SK-N-SH treated with all-trans-retinoic acid at 6 μM for 48 hours (cell line): ENCODE data around the gene LAMP2.
"Not testable (repeated sequence)": the region's sequence is repeated elsewhere in the genome, so short reads cannot be mapped to it uniquely, and the experiment has no call there.

Source experiments
- ARNTL ChIP-seq: fragments of 450-650 bp; formaldehyde crosslinking; IDR thresholded peaks from 2 replicates; pipeline ENCODE4 v1.5.0; 2020; ENCODE audit warnings: low read depth, mild to moderate bottlenecking, moderate library complexity, borderline replicate concordance
- CREB5 ChIP-seq: fragments of 250-450 bp; sonication (Bioruptor Pico); IDR thresholded peaks from 2 replicates; pipeline ENCODE4 v1.5.1; 2020; ENCODE audit warnings: low read depth, mild to moderate bottlenecking, moderate library complexity
- CSRNP3 ChIP-seq: fragments of 250-450 bp; sonication (Bioruptor Pico); IDR thresholded peaks from 2 replicates; pipeline ENCODE4 v1.5.1; 2021; ENCODE audit warnings: mild to moderate bottlenecking, moderate library complexity
- GLIS3 ChIP-seq: fragments of 250-450 bp; sonication (Bioruptor Pico); IDR thresholded peaks from 2 replicates; pipeline ENCODE4 v1.5.0; 2020; ENCODE audit warnings: mild to moderate bottlenecking, moderate library complexity
- ISL1 ChIP-seq: fragments of 250-450 bp; sonication (Bioruptor Pico); IDR thresholded peaks from 2 replicates; pipeline ENCODE4 v2.1.2; 2022; ENCODE audit warnings: mild to moderate bottlenecking, moderate library complexity
- PPARA ChIP-seq: fragments of 250-450 bp; sonication (Bioruptor Pico); IDR thresholded peaks from 2 replicates; pipeline ENCODE4 v1.5.0; 2020; ENCODE audit warnings: mild to moderate bottlenecking, borderline replicate concordance
- RARB ChIP-seq: fragments of 250-450 bp; sonication (Bioruptor Pico); IDR thresholded peaks from 2 replicates; pipeline ENCODE4 v1.8.0; 2021; ENCODE audit warnings: mild to moderate bottlenecking, moderate library complexity
- SNAI2 ChIP-seq: fragments of 250-450 bp; sonication (Bioruptor Pico); IDR thresholded peaks from 2 replicates; pipeline ENCODE4 v1.5.0; 2020; ENCODE audit warnings: mild to moderate bottlenecking, moderate library complexity
- TOX ChIP-seq: fragments of 250-450 bp; sonication (Bioruptor Pico); IDR thresholded peaks from 2 replicates; pipeline ENCODE4 v1.8.0; 2021; ENCODE audit warnings: mild to moderate bottlenecking, moderate library complexity, borderline replicate concordance
- ZFP3 ChIP-seq: fragments of 250-450 bp; sonication (Bioruptor Pico); IDR thresholded peaks from 2 replicates; pipeline ENCODE4 v1.5.0; 2020; ENCODE audit warnings: mild to moderate bottlenecking, moderate library complexity
- TF ChIP-seq, protein P1 (sequence below): fragments of 250-450 bp; sonication (Bioruptor Pico); IDR thresholded peaks from 2 replicates; pipeline ENCODE4 v1.8.0; 2020; ENCODE audit warnings: mild to moderate bottlenecking, moderate library complexity, borderline replicate concordance
- TF ChIP-seq, protein P2 (sequence below): fragments of 250-450 bp; sonication (Bioruptor Pico); IDR thresholded peaks from 2 replicates; pipeline ENCODE4 v1.5.0; 2020; ENCODE audit warnings: mild to moderate bottlenecking, moderate library complexity

- not testable (repeated sequence) for TF ChIP-seq ARNTL (CRISPR knock-in tag); RARB (CRISPR knock-in tag); TOX (CRISPR knock-in tag); GLIS3; ISL1 (CRISPR knock-in tag); CREB5 (CRISPR knock-in tag); ZFP3 (CRISPR knock-in tag); SNAI2 (CRISPR knock-in tag); PPARA; CSRNP3 (CRISPR knock-in tag)
- TF ChIP-seq, protein P1, sequence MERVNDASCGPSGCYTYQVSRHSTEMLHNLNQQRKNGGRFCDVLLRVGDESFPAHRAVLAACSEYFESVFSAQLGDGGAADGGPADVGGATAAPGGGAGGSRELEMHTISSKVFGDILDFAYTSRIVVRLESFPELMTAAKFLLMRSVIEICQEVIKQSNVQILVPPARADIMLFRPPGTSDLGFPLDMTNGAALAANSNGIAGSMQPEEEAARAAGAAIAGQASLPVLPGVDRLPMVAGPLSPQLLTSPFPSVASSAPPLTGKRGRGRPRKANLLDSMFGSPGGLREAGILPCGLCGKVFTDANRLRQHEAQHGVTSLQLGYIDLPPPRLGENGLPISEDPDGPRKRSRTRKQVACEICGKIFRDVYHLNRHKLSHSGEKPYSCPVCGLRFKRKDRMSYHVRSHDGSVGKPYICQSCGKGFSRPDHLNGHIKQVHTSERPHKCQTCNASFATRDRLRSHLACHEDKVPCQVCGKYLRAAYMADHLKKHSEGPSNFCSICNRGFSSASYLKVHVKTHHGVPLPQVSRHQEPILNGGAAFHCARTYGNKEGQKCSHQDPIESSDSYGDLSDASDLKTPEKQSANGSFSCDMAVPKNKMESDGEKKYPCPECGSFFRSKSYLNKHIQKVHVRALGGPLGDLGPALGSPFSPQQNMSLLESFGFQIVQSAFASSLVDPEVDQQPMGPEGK, result not testable (repeated sequence)
- TF ChIP-seq, protein P2, sequence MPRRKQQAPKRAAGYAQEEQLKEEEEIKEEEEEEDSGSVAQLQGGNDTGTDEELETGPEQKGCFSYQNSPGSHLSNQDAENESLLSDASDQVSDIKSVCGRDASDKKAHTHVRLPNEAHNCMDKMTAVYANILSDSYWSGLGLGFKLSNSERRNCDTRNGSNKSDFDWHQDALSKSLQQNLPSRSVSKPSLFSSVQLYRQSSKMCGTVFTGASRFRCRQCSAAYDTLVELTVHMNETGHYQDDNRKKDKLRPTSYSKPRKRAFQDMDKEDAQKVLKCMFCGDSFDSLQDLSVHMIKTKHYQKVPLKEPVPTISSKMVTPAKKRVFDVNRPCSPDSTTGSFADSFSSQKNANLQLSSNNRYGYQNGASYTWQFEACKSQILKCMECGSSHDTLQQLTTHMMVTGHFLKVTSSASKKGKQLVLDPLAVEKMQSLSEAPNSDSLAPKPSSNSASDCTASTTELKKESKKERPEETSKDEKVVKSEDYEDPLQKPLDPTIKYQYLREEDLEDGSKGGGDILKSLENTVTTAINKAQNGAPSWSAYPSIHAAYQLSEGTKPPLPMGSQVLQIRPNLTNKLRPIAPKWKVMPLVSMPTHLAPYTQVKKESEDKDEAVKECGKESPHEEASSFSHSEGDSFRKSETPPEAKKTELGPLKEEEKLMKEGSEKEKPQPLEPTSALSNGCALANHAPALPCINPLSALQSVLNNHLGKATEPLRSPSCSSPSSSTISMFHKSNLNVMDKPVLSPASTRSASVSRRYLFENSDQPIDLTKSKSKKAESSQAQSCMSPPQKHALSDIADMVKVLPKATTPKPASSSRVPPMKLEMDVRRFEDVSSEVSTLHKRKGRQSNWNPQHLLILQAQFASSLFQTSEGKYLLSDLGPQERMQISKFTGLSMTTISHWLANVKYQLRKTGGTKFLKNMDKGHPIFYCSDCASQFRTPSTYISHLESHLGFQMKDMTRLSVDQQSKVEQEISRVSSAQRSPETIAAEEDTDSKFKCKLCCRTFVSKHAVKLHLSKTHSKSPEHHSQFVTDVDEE (CRISPR knock-in tag), result not testable (repeated sequence)
These were observed 6.4 kb upstream of the LAMP2 start for GRCh38 chrX:120475447-120475846.
